Pancreas (tissue), 10 donors: ENCODE measurements around the gene RARS2. TPM values are rescaled to one million over a fixed set of nuclear protein-coding genes. Genes with fewer than 3 reads are reported as not detected.

Experiments
- ATAC-seq, 4 donors: fragments of 200-7000 bp; cut with Tn5 transposase; one replicate each; pipeline versions ENCODE4 v1.8.0 to v1.9.1; 2020; ENCODE audit warnings: mild to moderate bottlenecking in 4 of 4, moderate library complexity in 4 of 4
- DNase-seq, 6 donors: peaks; one replicate each; pipeline ENCODE4 v3.0.0-alpha.2; 2020
- FAIRE-seq: peaks from 2 replicates; lab custom pipeline; 2012; peaks lifted over from hg19 to GRCh38; lab: Jason Lieb, UNC
- H3K27ac ChIP-seq, 4 donors: fragments of 200-600 bp; sonication (generic); 1 replicate in 3 of 4; 2 replicates in 1 of 4; pipeline versions ENCODE4 v1.5.0 to v1.8.0; 2020
- H3K27me3 ChIP-seq, 4 donors: fragments of 200-600 bp; one replicate each; pipeline ENCODE4 v1.8.0; 2021
- H3K36me3 ChIP-seq, 3 donors: fragments of 200-600 bp; sonication (generic) in 1 of 3; one replicate each; pipeline versions ENCODE4 v1.5.0 to v1.8.0; 2020 to 2021
- H3K4me1 ChIP-seq, 3 donors: fragments of 200-600 bp; one replicate each; pipeline ENCODE4 v1.8.0; 2021
- H3K4me3 ChIP-seq, 4 donors: fragments of 200-600 bp; sonication (generic) in 2 of 4; one replicate each; pipeline versions ENCODE4 v1.5.0 to v1.8.0; 2020 to 2021
- H3K9me3 ChIP-seq, 4 donors: fragments of 200-600 bp; one replicate each; pipeline ENCODE4 v1.8.0; 2021
- WGBS, 2 donors: extraction: QIAGEN DNeasy Blood & Tissue Kit; methylation state at CpG; one replicate each; pipeline ENCODE4 v1.1.7; 2013; 5-methylcytosine and 5-hydroxymethylcytosine counted together
- intact Hi-C, 3 donors: fragments of 100-400 bp; cut with DNase I; formaldehyde crosslinking; loops; one replicate each; pipeline versions ENCODE4 v1.11.1 to v1.14.2; 2022
- polyA plus RNA-seq, 2 donors: library from polyadenylated mRNA; stranded (reverse); fragments of 200-250 nt; gene quantifications; one replicate each; pipeline ENCODE4 v1.2.3, GENCODE V29; 2013
- total RNA-seq, 6 donors: library from RNA; stranded (reverse); fragmentation: NEBNext Ultra II Directional in 4 of 6; extraction: Animal tissue kit (Norgen Biotek cat#: 25700) in 4 of 6; gene quantifications; one replicate each; pipeline versions ENCODE4 v1.2.1 to v1.2.4, GENCODE V29; 2021 to 2023
- TF ChIP-seq, protein P1 (sequence below), 4 donors: fragments of 200-600 bp; sonication (generic) in 3 of 4; IDR thresholded peaks; one replicate each; pipeline versions ENCODE4 v1.5.0 to v1.8.0; 2021; ENCODE audit warnings: antibody characterized with exemption in 4 of 4
- donor health status: healthy with polysubstance abuse.
- donor health status: DM: no; HTN: no; CAD: no; lungs with moderate emphysema.
- donor health status: DM: no; HTN: no; CAD: no.
- donor health status: control.
- donor health status: control.
- donor health status: Bipolar disorder and iron deficiency.
- donor health status: DM: yes; HTN: yes; CAD: no.
- donor health status: DM: no; HTN: no; CAD: no.
- donor health status: DM: no; HTN: no; CAD: no.
- donor health status: DM: yes; HTN: yes; CAD: no.

Gene RARS2
- total and polyA plus RNA-seq, 8 donors: 7.5 to 21.7 (median 16.4) TPM

- Histone ChIP-seq H3K9me3 (no peaks in the 10 kb centered on the region), H3K36me3 (no peaks in the 10 kb centered on the region), H3K4me3 (peak overlapping the region in 3 of 4 donors; percentile 57 to 86 (median 67)), H3K27me3 (no peaks in the 10 kb centered on the region), H3K27ac (no peak overlapping the region), H3K4me1 (peaks cover 4 to 19% (median 11%) of the 10 kb centered on the region in 3 donors)
- intact Hi-C loops: no loop called here
- TF ChIP-seq, protein P1, sequence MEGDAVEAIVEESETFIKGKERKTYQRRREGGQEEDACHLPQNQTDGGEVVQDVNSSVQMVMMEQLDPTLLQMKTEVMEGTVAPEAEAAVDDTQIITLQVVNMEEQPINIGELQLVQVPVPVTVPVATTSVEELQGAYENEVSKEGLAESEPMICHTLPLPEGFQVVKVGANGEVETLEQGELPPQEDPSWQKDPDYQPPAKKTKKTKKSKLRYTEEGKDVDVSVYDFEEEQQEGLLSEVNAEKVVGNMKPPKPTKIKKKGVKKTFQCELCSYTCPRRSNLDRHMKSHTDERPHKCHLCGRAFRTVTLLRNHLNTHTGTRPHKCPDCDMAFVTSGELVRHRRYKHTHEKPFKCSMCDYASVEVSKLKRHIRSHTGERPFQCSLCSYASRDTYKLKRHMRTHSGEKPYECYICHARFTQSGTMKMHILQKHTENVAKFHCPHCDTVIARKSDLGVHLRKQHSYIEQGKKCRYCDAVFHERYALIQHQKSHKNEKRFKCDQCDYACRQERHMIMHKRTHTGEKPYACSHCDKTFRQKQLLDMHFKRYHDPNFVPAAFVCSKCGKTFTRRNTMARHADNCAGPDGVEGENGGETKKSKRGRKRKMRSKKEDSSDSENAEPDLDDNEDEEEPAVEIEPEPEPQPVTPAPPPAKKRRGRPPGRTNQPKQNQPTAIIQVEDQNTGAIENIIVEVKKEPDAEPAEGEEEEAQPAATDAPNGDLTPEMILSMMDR (IDR thresholded peaks at IDR 0.05): no peak
- DNase-seq: no peak
- WGBS, 2 donors: 58 to 59% methylated on average over 4 of the region's 4 CpGs
- no peak for FAIRE-seq
- no peak for ATAC-seq
These were observed 1.2 kb upstream of the RARS2 start for GRCh38 chr6:87590990-87591389.

- TF ChIP-seq, protein P1 (IDR thresholded peaks at IDR 0.05): no peak
- FAIRE-seq: no peak
- H3K27me3 ChIP-seq: no peaks in the 10 kb centered on the region
- intact Hi-C loops: no loop called here
- WGBS, 2 donors: 2 to 3% methylated on average over 11 of the region's 11 CpGs
- H3K4me1 ChIP-seq: peaks cover 4 to 19% (median 11%) of the 10 kb centered on the region in 3 donors
- peak overlapping the region; percentile 57 to 86 (median 70) for H3K4me3 ChIP-seq
- H3K9me3 ChIP-seq: no peaks in the 10 kb centered on the region
- no peak for ATAC-seq
- peak overlapping the region in 3 of 4 donors; percentile 75 to 78 (median 77) for H3K27ac ChIP-seq
- DNase-seq: no peak
- no peaks in the 10 kb centered on the region for H3K36me3 ChIP-seq
These were observed 662 bp upstream of the RARS2 start for GRCh38 chr6:87590417-87590880.

- FAIRE-seq (no peak), DNase-seq (no peak), ATAC-seq (peak in 2 of 4 donors; percentile 13 to 32)
- peak overlapping the region; percentile 57 to 86 (median 70) for H3K4me3 ChIP-seq
- peak overlapping the region in 1 of 4 donors; percentile 75 for H3K27ac ChIP-seq
- TF ChIP-seq, protein P1 (IDR thresholded peaks at IDR 0.05): no peak
- 12 to 13% methylated on average over 10 of the region's 10 CpGs for WGBS, 2 donors
- no peaks in the 10 kb centered on the region for H3K36me3 ChIP-seq
- H3K9me3 ChIP-seq: no peaks in the 10 kb centered on the region
- no peaks in the 10 kb centered on the region for H3K27me3 ChIP-seq
- peaks cover 4 to 19% (median 11%) of the 10 kb centered on the region in 3 donors for H3K4me1 ChIP-seq
- intact Hi-C loops: no loop called here
These were observed 905 bp downstream of the RARS2 start for GRCh38 chr6:87588756-87589407.

DNA sequence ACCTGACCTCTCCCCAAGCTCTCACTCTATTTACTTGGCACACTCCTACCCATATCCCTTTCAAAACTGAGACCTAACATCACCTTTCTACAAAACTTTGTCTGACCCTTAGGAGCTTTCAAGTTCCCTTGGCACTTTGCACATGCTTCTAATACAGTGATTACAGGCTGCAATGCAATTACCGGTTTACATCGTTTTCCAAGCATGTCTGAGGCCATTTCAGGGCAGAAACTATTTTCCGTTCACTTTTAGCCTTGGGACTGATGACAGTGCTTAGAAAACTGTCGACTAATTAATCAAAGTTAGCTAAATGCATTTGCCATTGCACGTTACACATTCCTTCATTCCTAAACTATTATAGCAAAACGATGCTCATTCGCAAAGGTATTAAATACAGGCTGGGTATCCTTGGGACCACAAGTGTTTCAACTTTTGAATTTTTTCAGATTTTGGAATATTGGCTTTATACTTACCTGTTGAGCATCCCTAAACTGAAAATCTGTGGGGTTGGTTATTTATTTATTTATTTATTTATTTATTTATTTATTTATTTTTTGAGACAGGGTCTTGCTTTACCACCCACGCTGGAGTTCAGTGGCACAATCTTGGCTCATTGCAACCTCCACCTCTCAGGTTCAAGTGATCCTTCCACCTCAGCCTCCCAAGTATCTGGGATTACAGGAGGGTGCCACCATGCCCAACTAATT, 3.3 kb downstream of the RARS2 start:
- peaks cover 0 to 13% (median 0%) of the 10 kb centered on the region in 3 donors for H3K36me3 ChIP-seq
- H3K9me3 ChIP-seq: no peaks in the 10 kb centered on the region
- H3K4me1 ChIP-seq: peaks cover 4 to 19% (median 11%) of the 10 kb centered on the region in 3 donors
- TF ChIP-seq, protein P1 (IDR thresholded peaks at IDR 0.05): no peak
- intact Hi-C loops: no loop called here
- ATAC-seq (no peak), DNase-seq (no peak), FAIRE-seq (no peak)
- no peak overlapping the region for H3K4me3 ChIP-seq
- no peaks in the 10 kb centered on the region for H3K27me3 ChIP-seq
- H3K27ac ChIP-seq: no peak overlapping the region
- WGBS, 2 donors: 90 to 93% methylated on average over 8 of the region's 8 CpGs
